ENCODE data around the gene FYCO1. TPM values are rescaled to one million over a fixed set of nuclear protein-coding genes. Genes with fewer than 3 reads are reported as not detected.

The FYCO1 gene
- total and polyA plus RNA-seq, 5 donors: 62.7 to 114 (median 85.8) TPM

GRCh38 chr3:45874677-45875346, 120.8 kb downstream of the FYCO1 start:
- H3K4me1 ChIP-seq (ENCODE audit: control insufficient read depth, insufficient read depth, low read length): no peaks in the 10 kb centered on the region
- intact Hi-C loops (cut with DNase I): no loop called here
- DNase-seq: no peak
- no peak overlapping the region for H3K27ac ChIP-seq (ENCODE audit: low read length)
- WGBS: 84% methylated on average over 5 of the region's 5 CpGs
- H3K27me3 ChIP-seq (ENCODE audit: control insufficient read depth, insufficient read depth): peaks cover 3% of the 10 kb centered on the region
- ATAC-seq: no peak
- no peaks in the 10 kb centered on the region for H3K9me3 ChIP-seq (ENCODE audit: control insufficient read depth, low read length)
- no peak overlapping the region for H3K4me3 ChIP-seq (ENCODE audit: low read length)

- DNase-seq (no peak), ATAC-seq (no peak)
- intact Hi-C loops (cut with DNase I): no loop called here
- Histone ChIP-seq H3K4me3 (ENCODE audit: low read length) (no peak overlapping the region), H3K9me3 (ENCODE audit: control insufficient read depth, low read length) (no peaks in the 10 kb centered on the region), H3K27me3 (ENCODE audit: control insufficient read depth, insufficient read depth) (peaks cover 3% of the 10 kb centered on the region), H3K4me1 (ENCODE audit: control insufficient read depth, insufficient read depth, low read length) (no peaks in the 10 kb centered on the region), H3K27ac (ENCODE audit: low read length) (no peak overlapping the region)
- WGBS: 81% methylated on average over 4 of the region's 4 CpGs
These were observed 122.0 kb downstream of the FYCO1 start for GRCh38 chr3:45873638-45874037.

GRCh38 chr3:45873036-45873435, 122.6 kb downstream of the FYCO1 start:
- Histone ChIP-seq H3K4me3 (ENCODE audit: low read length) (no peak overlapping the region), H3K4me1 (ENCODE audit: control insufficient read depth, insufficient read depth, low read length) (no peaks in the 10 kb centered on the region), H3K27me3 (ENCODE audit: control insufficient read depth, insufficient read depth) (peaks cover 3% of the 10 kb centered on the region), H3K9me3 (ENCODE audit: control insufficient read depth, low read length) (no peaks in the 10 kb centered on the region), H3K27ac (ENCODE audit: low read length) (no peak overlapping the region)
- intact Hi-C loops (cut with DNase I): no loop called here
- ATAC-seq: no peak
- DNase-seq: no peak

GRCh38 chr3:45872569-45872968, 123.1 kb downstream of the FYCO1 start:
- no peak overlapping the region for H3K27ac ChIP-seq (ENCODE audit: low read length)
- H3K4me3 ChIP-seq (ENCODE audit: low read length): no peak overlapping the region
- H3K9me3 ChIP-seq (ENCODE audit: control insufficient read depth, low read length): no peaks in the 10 kb centered on the region
- ATAC-seq (no peak), DNase-seq (no peak)
- H3K4me1 ChIP-seq (ENCODE audit: control insufficient read depth, insufficient read depth, low read length): no peaks in the 10 kb centered on the region
- intact Hi-C loops (cut with DNase I): no loop called here
- WGBS: 71% methylated on average over 2 of the region's 2 CpGs
- peaks cover 3% of the 10 kb centered on the region for H3K27me3 ChIP-seq (ENCODE audit: control insufficient read depth, insufficient read depth)

- H3K27ac ChIP-seq (ENCODE audit: low read length): no peak overlapping the region
- 65% methylated on average over 6 of the region's 6 CpGs for whole genome bisulfite sequencing
- ATAC-seq (no peak), DNase-seq (no peak)
- no peaks in the 10 kb centered on the region for H3K4me1 ChIP-seq (ENCODE audit: control insufficient read depth, insufficient read depth, low read length)
- intact Hi-C loops (cut with DNase I): no loop called here
- H3K4me3 ChIP-seq (ENCODE audit: low read length): no peak overlapping the region
- H3K27me3 ChIP-seq (ENCODE audit: control insufficient read depth, insufficient read depth): peaks cover 3% of the 10 kb centered on the region
- H3K9me3 ChIP-seq (ENCODE audit: control insufficient read depth, low read length): no peaks in the 10 kb centered on the region
These were observed 123.8 kb downstream of the FYCO1 start for GRCh38 chr3:45871780-45872179.

- no peak overlapping the region for H3K4me3 ChIP-seq (ENCODE audit: low read length)
- DNase-seq: no peak
- ATAC-seq: no peak
- peaks cover 3% of the 10 kb centered on the region for H3K27me3 ChIP-seq (ENCODE audit: control insufficient read depth, insufficient read depth)
- intact Hi-C loops (cut with DNase I): no loop called here
- H3K27ac ChIP-seq (ENCODE audit: low read length): no peak overlapping the region
- H3K9me3 ChIP-seq (ENCODE audit: control insufficient read depth, low read length): no peaks in the 10 kb centered on the region
- 77% methylated on average over 4 of the region's 4 CpGs for WGBS
- no peaks in the 10 kb centered on the region for H3K4me1 ChIP-seq (ENCODE audit: control insufficient read depth, insufficient read depth, low read length)
These were observed 125.5 kb downstream of the FYCO1 start for GRCh38 chr3:45870099-45870498.

GRCh38 chr3:45869638-45870037, 126.0 kb downstream of the FYCO1 start:
- Histone ChIP-seq H3K4me3 (ENCODE audit: low read length) (no peak overlapping the region), H3K4me1 (ENCODE audit: control insufficient read depth, insufficient read depth, low read length) (no peaks in the 10 kb centered on the region), H3K27ac (ENCODE audit: low read length) (no peak overlapping the region), H3K9me3 (ENCODE audit: control insufficient read depth, low read length) (no peaks in the 10 kb centered on the region), H3K27me3 (ENCODE audit: control insufficient read depth, insufficient read depth) (peaks cover 3% of the 10 kb centered on the region)
- ATAC-seq (no peak), DNase-seq (no peak)
- 67% methylated on average over 3 of the region's 3 CpGs for WGBS
- intact Hi-C loops (cut with DNase I): no loop called here

GRCh38 chr3:45868650-45869049, 127.0 kb downstream of the FYCO1 start:
- Histone ChIP-seq H3K4me3 (ENCODE audit: low read length) (no peak overlapping the region), H3K27me3 (ENCODE audit: control insufficient read depth, insufficient read depth) (peaks cover 3% of the 10 kb centered on the region), H3K4me1 (ENCODE audit: control insufficient read depth, insufficient read depth, low read length) (no peaks in the 10 kb centered on the region), H3K9me3 (ENCODE audit: control insufficient read depth, low read length) (no peaks in the 10 kb centered on the region), H3K27ac (ENCODE audit: low read length) (no peak overlapping the region)
- intact Hi-C loops (cut with DNase I): no loop called here
- ATAC-seq: no peak
- DNase-seq: no peak
- WGBS: 75% methylated on average over 2 of the region's 2 CpGs

- Histone ChIP-seq H3K4me3 (ENCODE audit: low read length) (no peak overlapping the region), H3K4me1 (ENCODE audit: control insufficient read depth, insufficient read depth, low read length) (no peaks in the 10 kb centered on the region), H3K9me3 (ENCODE audit: control insufficient read depth, low read length) (peaks cover 2% of the 10 kb centered on the region), H3K27me3 (ENCODE audit: control insufficient read depth, insufficient read depth) (peaks cover 3% of the 10 kb centered on the region), H3K27ac (ENCODE audit: low read length) (no peak overlapping the region)
- 84% methylated on average over 2 of the region's 2 CpGs for WGBS
- ATAC-seq (no peak), DNase-seq (no peak)
- intact Hi-C loops (cut with DNase I): no loop called here
These were observed 127.4 kb downstream of the FYCO1 start for GRCh38 chr3:45868213-45868612.

Other genes with a start within 250 kb of the FYCO1 start
- not detected for gene SLC6A20, start 199.3 kb downstream of the FYCO1 start, total RNA-seq
- gene SLC6A20, start 199.3 kb downstream of the FYCO1 start, polyA plus RNA-seq: not detected
- 10 to 100 TPM; 10.1 to 13.4 (median 11.8) TPM for gene LZTFL1, start 153.7 kb downstream of the FYCO1 start, total RNA-seq
- gene LZTFL1, start 153.7 kb downstream of the FYCO1 start, polyA plus RNA-seq: 5.0 TPM
- gene CCR9, start 109.3 kb downstream of the FYCO1 start, total RNA-seq: not detected
- not detected for gene CCR9, start 109.3 kb downstream of the FYCO1 start, polyA plus RNA-seq
- under 1 TPM in 3 of 4 donors, not detected in 1; 0.33 to 0.53 (median 0.46) TPM for gene CXCR6, start 52.4 kb downstream of the FYCO1 start, total RNA-seq
- 0.18 TPM for gene CXCR6, start 52.4 kb downstream of the FYCO1 start, polyA plus RNA-seq
- gene XCR1, start 31.7 kb upstream of the FYCO1 start, total RNA-seq: under 1 TPM in 1 of 4 donors, not detected in 3; 0.06 TPM
- not detected for gene XCR1, start 31.7 kb upstream of the FYCO1 start, polyA plus RNA-seq
- gene CCR1, start 212.5 kb upstream of the FYCO1 start, total RNA-seq: 10 to 100 TPM in 1 of 4 donors, 1 to 10 TPM in 3; 4.2 to 10.7 (median 6.1) TPM
- 1.3 TPM for gene CCR1, start 212.5 kb upstream of the FYCO1 start, polyA plus RNA-seq
- not detected for gene CCR3, start 246.6 kb upstream of the FYCO1 start, total RNA-seq
- not detected for gene CCR3, start 246.6 kb upstream of the FYCO1 start, polyA plus RNA-seq